HUES64 (cell line): ENCODE data around the gene TMC1.
"Not testable (repeated sequence)": the region's sequence is repeated elsewhere in the genome, so short reads cannot be mapped to it uniquely, and the experiment has no call there.

Source experiments
- H3K27ac ChIP-seq: 2 replicates; pipeline ENCODE4 v1.7.0; 2013; ENCODE audit warnings: low read depth, low read length, inconsistent platforms
- H3K27me3 ChIP-seq: 2 replicates; pipeline ENCODE4 v1.6.1; 2013; ENCODE audit warnings: mild to moderate bottlenecking, low read length; ENCODE audit not compliant: insufficient read depth
- H3K36me3 ChIP-seq: 2 replicates; pipeline ENCODE4 v1.6.1; 2013; ENCODE audit warnings: mild to moderate bottlenecking, low read length; ENCODE audit not compliant: insufficient read depth
- H3K4me1 ChIP-seq: 2 replicates; pipeline ENCODE4 v1.6.1; 2013; ENCODE audit warnings: mild to moderate bottlenecking, low read length, moderate library complexity; ENCODE audit not compliant: insufficient read depth
- H3K4me3 ChIP-seq: 2 replicates; pipeline ENCODE4 v1.5.1; 2013; ENCODE audit warnings: mild to moderate bottlenecking, low read length, moderate library complexity
- H3K9ac ChIP-seq: 2 replicates; pipeline ENCODE4 v1.6.1; 2013; ENCODE audit warnings: mild to moderate bottlenecking, low read depth, low read length
- H3K9me3 ChIP-seq: 2 replicates; pipeline ENCODE4 v1.6.1; 2013; ENCODE audit warnings: low read depth, low read length; ENCODE audit not compliant: insufficient read depth
- WGBS: fragments of 150-250, 120-280 bp; methylation state at CpG from one replicate; pipeline ENCODE4 v1.1.7; 2013; ENCODE audit warnings: missing lambda C conversion rate; 5-methylcytosine and 5-hydroxymethylcytosine counted together

TMC1 gene

DNA sequence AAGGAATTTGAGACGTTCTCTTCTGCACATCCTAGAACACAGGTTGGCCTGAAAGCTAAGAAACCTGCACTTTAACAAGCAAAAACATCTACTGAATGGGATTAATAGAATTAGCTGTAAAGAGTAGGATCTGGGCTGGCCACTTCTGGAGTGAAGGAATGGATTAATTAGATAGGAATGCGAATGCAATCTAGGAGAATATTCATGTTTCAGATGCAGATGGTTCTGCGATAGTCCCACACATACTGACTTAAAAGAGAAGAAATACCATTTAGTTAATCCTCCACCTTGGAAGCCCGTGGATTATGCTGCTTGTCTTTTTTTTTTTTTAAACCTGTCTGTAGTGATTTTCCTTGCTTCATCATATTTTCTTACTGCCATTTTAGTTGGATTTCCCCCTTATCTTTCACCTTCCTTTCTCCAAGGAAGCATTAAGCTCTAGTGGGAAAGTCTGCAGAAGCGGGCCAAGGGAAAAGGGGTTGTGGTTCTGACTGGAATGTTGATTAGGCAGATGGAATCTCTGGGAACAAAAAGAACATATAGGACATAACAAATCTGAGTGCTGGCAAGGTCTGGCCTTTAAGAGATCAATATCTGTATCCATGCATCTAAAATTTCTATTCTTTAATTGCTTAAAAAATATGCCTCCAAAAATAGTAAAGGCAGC is 279.1 kb downstream of the TMC1 start:
- 87% methylated on average over 5 of the region's 5 CpGs for WGBS
- Histone ChIP-seq H3K27me3 (no peaks in the 10 kb centered on the region), H3K4me1 (peaks cover 6% of the 10 kb centered on the region)

DNA sequence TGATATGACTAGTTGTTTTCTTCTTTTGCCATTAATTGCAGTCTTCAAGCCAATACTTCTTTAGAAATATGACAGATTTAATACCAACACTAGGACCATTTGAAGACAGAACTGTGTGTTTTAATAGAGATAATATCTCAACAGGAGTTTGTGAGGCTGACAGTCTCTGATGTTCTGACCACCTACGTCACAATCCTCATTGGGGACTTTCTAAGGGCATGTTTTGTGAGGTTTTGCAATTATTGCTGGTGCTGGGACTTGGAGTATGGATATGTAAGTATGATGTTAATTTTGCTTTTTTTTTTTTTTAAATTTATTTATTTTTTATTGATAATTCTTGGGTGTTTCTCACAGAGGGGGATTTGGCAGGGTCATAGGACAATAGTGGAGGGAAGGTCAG is 283.8 kb downstream of the TMC1 start:
- Histone ChIP-seq H3K4me1 (peaks cover 4% of the 10 kb centered on the region), H3K4me3 (no peak overlapping the region), H3K9me3 (peaks cover 4% of the 10 kb centered on the region; the same call in 1 of the 2 replicates), H3K36me3 (no peaks in the 10 kb centered on the region), H3K27ac (no peak overlapping the region), H3K27me3 (no peaks in the 10 kb centered on the region), H3K9ac (no peak overlapping the region)
- WGBS: 97% methylated on average over 1 of the region's 1 CpG

More for the DNA sequence above, 279.1 kb downstream of the TMC1 start:
- Histone ChIP-seq H3K36me3 (no peaks in the 10 kb centered on the region), H3K9ac (no peak overlapping the region), H3K9me3 (peaks cover 14% of the 10 kb centered on the region; the same call in 1 of the 2 replicates), H3K27ac (no peak overlapping the region), H3K4me3 (no peak overlapping the region)

DNA sequence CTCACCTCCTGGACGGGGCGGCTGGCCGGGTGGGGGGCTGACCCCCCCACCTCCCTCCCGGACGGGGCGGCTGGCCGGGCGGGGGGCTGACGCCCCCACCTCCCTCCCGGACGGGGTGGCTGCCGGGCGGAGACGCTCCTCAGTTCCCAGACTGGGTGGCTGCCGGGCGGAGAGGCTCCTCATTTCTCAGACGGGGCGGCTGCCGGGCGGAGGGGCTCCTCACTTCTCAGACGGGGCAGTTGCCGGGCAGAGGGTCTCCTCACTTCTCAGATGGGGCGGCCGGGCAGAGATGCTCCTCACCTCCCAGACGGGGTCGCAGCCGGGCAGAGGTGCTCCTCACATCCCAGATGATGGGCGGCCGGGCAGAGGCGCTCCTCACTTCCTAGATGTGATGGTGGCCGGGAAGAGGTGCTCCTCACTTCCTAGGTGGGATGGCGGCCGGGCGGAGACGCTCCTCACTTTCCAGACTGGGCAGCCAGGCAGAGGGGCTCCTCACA is 285.0 kb downstream of the TMC1 start:
- not testable (repeated sequence) for H3K9me3 ChIP-seq, H3K27ac ChIP-seq, H3K27me3 ChIP-seq, H3K9ac ChIP-seq, H3K4me3 ChIP-seq, H3K4me1 ChIP-seq, H3K36me3 ChIP-seq
- 97% methylated on average over 27 of the region's 35 CpGs for WGBS

DNA sequence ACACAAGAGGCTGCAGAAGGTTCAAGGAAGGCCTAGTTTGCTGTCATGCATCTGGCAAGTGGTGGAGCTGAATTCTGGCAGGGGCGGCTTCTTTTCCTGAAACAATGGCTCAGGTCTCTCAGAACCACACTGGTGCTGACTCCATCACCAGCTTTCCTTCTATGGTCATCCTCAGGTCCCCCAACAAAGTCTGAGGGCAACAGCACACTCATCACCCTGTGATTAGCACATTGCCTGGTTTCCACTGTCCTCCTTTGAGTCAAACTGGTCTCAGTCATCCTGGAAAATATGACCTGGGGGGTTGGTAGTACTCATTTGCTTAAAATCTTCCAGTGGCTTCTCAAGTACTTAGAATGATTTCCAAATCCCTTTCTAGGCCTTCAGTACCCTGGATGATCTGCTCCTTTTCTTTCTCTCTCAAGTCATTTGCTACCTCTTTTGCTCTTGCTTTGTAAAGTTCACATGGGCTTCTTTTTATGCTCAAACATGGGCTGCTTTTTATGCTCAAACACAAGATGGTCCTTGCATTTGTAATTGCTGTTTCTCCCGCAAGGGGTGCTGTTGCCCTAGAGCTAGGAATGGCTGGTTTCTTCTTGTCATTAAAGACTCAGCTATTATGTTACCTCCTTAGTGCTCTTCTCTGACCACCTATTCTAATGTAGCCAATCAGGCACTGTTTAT is 286.5 kb downstream of the TMC1 start:
- no peak overlapping the region for H3K4me3 ChIP-seq
- no peak overlapping the region for H3K9ac ChIP-seq
- no peaks in the 10 kb centered on the region for H3K4me1 ChIP-seq
- 74% methylated on average over 2 of the region's 2 CpGs for WGBS
- H3K27me3 ChIP-seq: no peaks in the 10 kb centered on the region
- H3K36me3 ChIP-seq: no peaks in the 10 kb centered on the region
- H3K27ac ChIP-seq: no peak overlapping the region
- H3K9me3 ChIP-seq: peaks cover 4% of the 10 kb centered on the region; the same call in 1 of the 2 replicates

DNA sequence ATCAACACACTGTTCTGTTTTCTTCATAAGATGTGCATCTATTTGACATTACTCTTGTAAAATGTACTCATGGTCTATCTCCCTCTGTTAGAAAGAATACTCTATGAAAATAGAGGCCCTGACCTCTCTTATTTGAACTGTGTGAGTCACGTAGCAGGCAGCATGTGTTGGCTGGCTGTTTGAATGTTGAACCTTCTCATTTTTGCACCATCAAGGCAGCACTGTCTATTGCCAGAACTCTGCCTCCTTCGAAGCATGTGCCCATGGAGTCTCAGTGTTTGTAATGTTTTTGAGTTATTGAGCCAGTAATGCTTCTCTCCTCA is 287.0 kb downstream of the TMC1 start:
- 97% methylated on average over 2 of the region's 2 CpGs for WGBS
- H3K4me3 ChIP-seq: no peak overlapping the region
- no peaks in the 10 kb centered on the region for H3K27me3 ChIP-seq
- no peak overlapping the region for H3K27ac ChIP-seq
- H3K9me3 ChIP-seq: peaks cover 4% of the 10 kb centered on the region; the same call in 1 of the 2 replicates
- no peaks in the 10 kb centered on the region for H3K36me3 ChIP-seq
- H3K4me1 ChIP-seq: no peaks in the 10 kb centered on the region
- H3K9ac ChIP-seq: no peak overlapping the region

DNA sequence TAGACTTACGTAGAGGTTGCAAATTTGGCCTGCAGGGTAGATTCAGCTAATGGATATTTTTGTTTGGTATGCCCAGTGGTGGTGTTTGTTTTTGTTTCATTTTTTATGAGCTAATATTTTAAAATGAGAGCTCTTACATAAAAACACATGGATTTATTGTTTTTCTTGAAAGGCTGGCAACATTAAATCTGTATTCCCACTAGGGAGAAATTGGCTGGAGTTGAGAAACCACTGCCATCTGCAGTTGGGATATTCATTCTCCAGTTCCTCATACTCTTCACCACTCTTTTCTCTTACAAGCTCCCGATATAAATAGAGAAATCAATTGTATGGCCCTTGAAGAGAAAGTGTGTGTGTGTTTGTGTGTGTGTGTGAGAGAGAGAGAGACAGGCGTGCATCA is 288.2 kb downstream of the TMC1 start:
- WGBS: 95% methylated on average over 3 of the region's 3 CpGs
- no peak overlapping the region for H3K27ac ChIP-seq
- H3K4me3 ChIP-seq: no peak overlapping the region
- no peaks in the 10 kb centered on the region for H3K27me3 ChIP-seq
- no peaks in the 10 kb centered on the region for H3K36me3 ChIP-seq
- peaks cover 4% of the 10 kb centered on the region; the same call in 1 of the 2 replicates for H3K9me3 ChIP-seq
- no peaks in the 10 kb centered on the region for H3K4me1 ChIP-seq
- H3K9ac ChIP-seq: no peak overlapping the region

DNA sequence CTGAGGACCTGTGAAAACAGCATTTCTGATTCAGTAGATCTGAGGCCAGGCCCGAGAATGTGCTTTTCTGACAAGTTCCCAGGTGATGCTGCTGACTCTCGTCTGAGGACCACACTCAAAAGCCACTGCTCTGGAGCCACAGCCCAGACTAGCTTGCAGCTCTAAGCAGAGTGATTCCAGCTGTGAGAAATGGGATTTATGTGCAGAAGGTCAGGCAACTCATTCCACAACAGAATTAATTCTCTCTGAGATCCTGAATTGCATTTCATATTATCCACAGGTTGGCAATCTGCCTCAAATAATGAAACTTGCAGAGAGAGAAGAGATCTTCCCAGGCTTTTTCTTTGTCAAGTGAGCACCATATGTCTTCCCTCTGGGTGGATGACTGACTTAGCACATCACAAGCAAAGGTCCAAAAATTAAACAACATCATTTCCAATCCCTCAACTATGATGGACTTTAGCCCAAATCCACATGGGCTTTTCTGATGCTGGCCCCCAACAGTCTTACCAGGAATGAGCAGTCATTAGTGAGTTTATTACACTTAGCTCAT is 291.2 kb downstream of the TMC1 start:
- Histone ChIP-seq H3K9me3 (no peaks in the 10 kb centered on the region), H3K9ac (no peak overlapping the region), H3K4me3 (no peak overlapping the region), H3K4me1 (no peaks in the 10 kb centered on the region), H3K27ac (no peak overlapping the region), H3K36me3 (no peaks in the 10 kb centered on the region), H3K27me3 (no peaks in the 10 kb centered on the region)
- WGBS: 90% methylated on average over 2 of the region's 2 CpGs

DNA sequence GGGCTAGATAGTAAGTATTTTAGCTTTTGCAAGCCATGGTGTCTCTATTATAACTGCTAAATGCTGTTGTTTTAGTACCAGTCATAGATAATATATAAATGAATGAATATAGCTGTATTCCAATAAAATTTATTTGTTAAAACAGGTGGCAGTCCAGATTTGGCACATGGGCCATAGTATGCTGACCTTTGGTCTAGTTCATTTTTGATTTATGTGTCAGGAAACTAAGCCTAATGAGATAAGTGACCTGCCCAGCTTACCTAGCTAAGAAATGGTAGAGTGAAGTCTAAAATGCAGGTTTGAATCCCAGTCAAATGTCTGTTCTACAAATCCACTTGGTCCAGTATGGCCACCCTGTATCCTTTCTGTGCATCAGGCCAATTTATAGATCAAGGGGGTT is 292.1 kb downstream of the TMC1 start:
- H3K4me1 ChIP-seq: no peaks in the 10 kb centered on the region

DNA sequence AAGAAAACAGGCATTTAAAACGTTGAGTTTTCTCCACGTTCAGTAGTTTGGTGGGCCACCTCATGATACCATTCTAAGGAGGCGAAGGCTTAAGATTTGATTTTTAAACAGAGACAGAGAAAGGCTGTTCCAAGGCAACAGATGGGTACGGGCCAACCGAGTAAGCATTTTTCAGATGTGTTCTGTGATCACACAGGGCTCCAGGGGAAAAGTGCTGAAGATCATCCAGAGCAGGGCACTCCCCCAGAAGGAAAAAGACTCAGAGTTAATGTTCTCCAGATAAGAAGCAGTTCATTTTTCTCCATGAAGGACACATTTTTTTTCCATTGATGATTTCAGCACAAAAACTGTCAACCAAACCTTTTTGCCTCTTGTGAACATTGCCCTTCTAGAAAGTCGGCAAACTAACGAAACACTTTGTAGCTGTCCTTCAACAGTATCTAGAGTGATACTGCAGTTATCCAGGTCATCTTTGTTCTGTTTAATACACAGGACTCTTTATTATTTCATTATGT is 292.7 kb downstream of the TMC1 start:
- Histone ChIP-seq H3K27ac (no peak overlapping the region), H3K4me3 (no peak overlapping the region), H3K4me1 (no peaks in the 10 kb centered on the region), H3K36me3 (no peaks in the 10 kb centered on the region), H3K9me3 (no peaks in the 10 kb centered on the region), H3K27me3 (no peaks in the 10 kb centered on the region), H3K9ac (no peak overlapping the region)
- WGBS: 93% methylated on average over 7 of the region's 7 CpGs

More for the DNA sequence above, 292.1 kb downstream of the TMC1 start:
- Histone ChIP-seq H3K36me3 (no peaks in the 10 kb centered on the region), H3K27me3 (no peaks in the 10 kb centered on the region), H3K9ac (no peak overlapping the region), H3K4me3 (no peak overlapping the region), H3K9me3 (no peaks in the 10 kb centered on the region), H3K27ac (no peak overlapping the region)

DNA sequence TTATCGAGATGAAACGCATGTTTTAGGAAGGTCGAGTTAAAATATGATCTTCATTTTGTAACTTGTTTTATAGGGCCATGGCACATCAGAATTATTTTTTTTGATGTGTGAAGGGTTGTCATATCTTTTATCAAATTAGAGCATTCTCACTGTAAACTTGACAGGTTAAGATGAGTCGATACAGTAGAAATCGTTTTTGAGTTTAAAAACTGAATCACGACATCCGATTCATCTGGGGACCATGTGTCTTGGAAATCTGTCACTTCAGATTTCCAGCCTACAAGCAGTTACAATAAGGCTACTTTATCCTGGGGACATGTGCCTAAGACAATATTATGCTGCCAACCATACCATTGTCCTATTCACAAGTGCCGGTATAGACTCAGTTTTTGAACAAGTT is 295.3 kb downstream of the TMC1 start:
- Histone ChIP-seq H3K4me3 (no peak overlapping the region), H3K4me1 (no peaks in the 10 kb centered on the region), H3K9me3 (no peaks in the 10 kb centered on the region), H3K36me3 (no peaks in the 10 kb centered on the region), H3K27ac (no peak overlapping the region), H3K9ac (no peak overlapping the region), H3K27me3 (no peaks in the 10 kb centered on the region)
- 99% methylated on average over 8 of the region's 8 CpGs for WGBS

DNA sequence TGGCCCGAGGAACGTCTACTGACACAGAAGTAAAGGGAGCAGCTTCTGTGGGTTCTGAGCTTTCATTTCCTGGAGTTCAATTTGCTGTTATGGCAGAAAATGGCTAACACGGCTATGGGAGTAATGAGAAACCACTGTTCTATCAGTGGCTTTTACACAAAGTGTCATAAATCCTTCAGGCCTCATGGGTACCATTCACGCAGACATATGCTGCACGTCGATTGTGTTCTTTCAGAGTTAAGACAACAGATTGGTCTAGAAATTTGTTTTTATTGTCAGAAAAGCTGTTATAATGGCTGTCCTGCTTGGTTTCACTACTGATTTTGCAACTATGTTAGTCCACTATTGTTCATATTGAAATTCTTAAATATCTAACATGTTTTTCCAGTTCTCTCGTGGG is 296.0 kb downstream of the TMC1 start:
- WGBS: 94% methylated on average over 7 of the region's 7 CpGs
- no peak overlapping the region for H3K4me3 ChIP-seq
- H3K27ac ChIP-seq: no peak overlapping the region
- H3K4me1 ChIP-seq: no peaks in the 10 kb centered on the region
- no peaks in the 10 kb centered on the region for H3K36me3 ChIP-seq
- H3K27me3 ChIP-seq: no peaks in the 10 kb centered on the region
- no peak overlapping the region for H3K9ac ChIP-seq
- no peaks in the 10 kb centered on the region for H3K9me3 ChIP-seq
